ENCODE data around the gene KCNJ1.

Gene KCNJ1

GRCh38 chr11:128902515-128903066 lies 35.5 kb upstream of the KCNJ1 start:
- in situ Hi-C loops (cut with HindIII; ENCODE audit: low sequenced_read_pairs): no loop called here

- in situ Hi-C loops (cut with HindIII; ENCODE audit: low sequenced_read_pairs): no loop called here
These were observed 34.8 kb upstream of the KCNJ1 start for GRCh38 chr11:128901653-128902514.

- in situ Hi-C loops (cut with HindIII; ENCODE audit: low sequenced_read_pairs): no loop called here
These were observed 33.4 kb upstream of the KCNJ1 start for GRCh38 chr11:128900468-128900867.

- in situ Hi-C loops (cut with HindIII; ENCODE audit: low sequenced_read_pairs): loop anchor here (25.0 kb wide), 1 partner anchor 389 kb away; no protein-coding TSS in a partner anchor
These were observed 31.7 kb upstream of the KCNJ1 start for GRCh38 chr11:128898580-128899344.

GRCh38 chr11:128897826-128898225 lies 30.7 kb upstream of the KCNJ1 start:
- in situ Hi-C loops (cut with HindIII; ENCODE audit: low sequenced_read_pairs): loop anchor here (25.0 kb wide), 1 partner anchor 389 kb away; no protein-coding TSS in a partner anchor

GRCh38 chr11:128896356-128896755 lies 29.3 kb upstream of the KCNJ1 start:
- in situ Hi-C loops (cut with HindIII; ENCODE audit: low sequenced_read_pairs): loop anchor here (25.0 kb wide), 1 partner anchor 391 kb away; no protein-coding TSS in a partner anchor

- in situ Hi-C loops (cut with HindIII; ENCODE audit: low sequenced_read_pairs): loop anchor here (25.0 kb wide), 1 partner anchor 392 kb away; no protein-coding TSS in a partner anchor
These were observed 28.4 kb upstream of the KCNJ1 start for GRCh38 chr11:128895526-128895925.

- in situ Hi-C loops (cut with HindIII; ENCODE audit: low sequenced_read_pairs): loop anchor here (25.0 kb wide), 1 partner anchor 393 kb away; no protein-coding TSS in a partner anchor
These were observed 27.6 kb upstream of the KCNJ1 start for GRCh38 chr11:128894685-128895084.

- in situ Hi-C loops (cut with HindIII; ENCODE audit: low sequenced_read_pairs): loop anchor here (25.0 kb wide), 1 partner anchor 393 kb away; no protein-coding TSS in a partner anchor
These were observed 27.2 kb upstream of the KCNJ1 start for GRCh38 chr11:128894286-128894681.

GRCh38 chr11:128893578-128894285 lies 26.6 kb upstream of the KCNJ1 start:
- in situ Hi-C loops (cut with HindIII; ENCODE audit: low sequenced_read_pairs): loop anchor here (25.0 kb wide), 1 partner anchor 394 kb away; no protein-coding TSS in a partner anchor

GRCh38 chr11:128892866-128893565 lies 25.9 kb upstream of the KCNJ1 start:
- in situ Hi-C loops (cut with HindIII; ENCODE audit: low sequenced_read_pairs): loop anchor here (25.0 kb wide), 1 partner anchor 394 kb away; no protein-coding TSS in a partner anchor

GRCh38 chr11:128891913-128892398 lies 24.9 kb upstream of the KCNJ1 start:
- in situ Hi-C loops (cut with HindIII; ENCODE audit: low sequenced_read_pairs): loop anchor here (25.0 kb wide), 1 partner anchor 395 kb away; no protein-coding TSS in a partner anchor

- in situ Hi-C loops (cut with HindIII; ENCODE audit: low sequenced_read_pairs): loop anchor here (25.0 kb wide), 1 partner anchor 397 kb away; no protein-coding TSS in a partner anchor
These were observed 23.7 kb upstream of the KCNJ1 start, which contains the start of gene KCNJ5 for GRCh38 chr11:128890543-128891368. KCNJ5 (plus strand) TSS chr11:128891356; CDS start chr11:128911274, 19,918 bp downstream.

GRCh38 chr11:128890216-128890542 lies 23.1 kb upstream of the KCNJ1 start:
- in situ Hi-C loops (cut with HindIII; ENCODE audit: low sequenced_read_pairs): loop anchor here (25.0 kb wide), 1 partner anchor 397 kb away; no protein-coding TSS in a partner anchor

GRCh38 chr11:128889657-128890213 lies 22.6 kb upstream of the KCNJ1 start:
- in situ Hi-C loops (cut with HindIII; ENCODE audit: low sequenced_read_pairs): loop anchor here (25.0 kb wide), 1 partner anchor 398 kb away; no protein-coding TSS in a partner anchor

GRCh38 chr11:128888034-128888985 lies 21.2 kb upstream of the KCNJ1 start:
- in situ Hi-C loops (cut with HindIII; ENCODE audit: low sequenced_read_pairs): loop anchor here (25.0 kb wide), 1 partner anchor 399 kb away; no protein-coding TSS in a partner anchor

Data from endothelial cell of hepatic sinusoid (primary cell).